Neural cell (in vitro differentiated cells): ENCODE data around the gene SIGLEC12.

Experiments
- EP300 ChIP-seq: fragments of 450-650 bp; conservative IDR thresholded peaks from 2 replicates; pipeline ENCODE4 v1.6.1; 2014; ENCODE audit warnings: antibody characterized with exemption, mild to moderate bottlenecking, moderate library complexity; ENCODE audit not compliant: poor library complexity, severe bottlenecking
- POLR2AphosphoS5 ChIP-seq: IDR thresholded peaks from 2 replicates; pipeline ENCODE4 v1.6.1; 2012
- TF ChIP-seq, protein P1 (sequence below): fragments of 450-650 bp; IDR thresholded peaks from 2 replicates; pipeline ENCODE4 v1.5.1; 2014; ENCODE audit warnings: antibody characterized with exemption, mild to moderate bottlenecking, moderate library complexity; ENCODE audit not compliant: poor library complexity, severe bottlenecking

DNA sequence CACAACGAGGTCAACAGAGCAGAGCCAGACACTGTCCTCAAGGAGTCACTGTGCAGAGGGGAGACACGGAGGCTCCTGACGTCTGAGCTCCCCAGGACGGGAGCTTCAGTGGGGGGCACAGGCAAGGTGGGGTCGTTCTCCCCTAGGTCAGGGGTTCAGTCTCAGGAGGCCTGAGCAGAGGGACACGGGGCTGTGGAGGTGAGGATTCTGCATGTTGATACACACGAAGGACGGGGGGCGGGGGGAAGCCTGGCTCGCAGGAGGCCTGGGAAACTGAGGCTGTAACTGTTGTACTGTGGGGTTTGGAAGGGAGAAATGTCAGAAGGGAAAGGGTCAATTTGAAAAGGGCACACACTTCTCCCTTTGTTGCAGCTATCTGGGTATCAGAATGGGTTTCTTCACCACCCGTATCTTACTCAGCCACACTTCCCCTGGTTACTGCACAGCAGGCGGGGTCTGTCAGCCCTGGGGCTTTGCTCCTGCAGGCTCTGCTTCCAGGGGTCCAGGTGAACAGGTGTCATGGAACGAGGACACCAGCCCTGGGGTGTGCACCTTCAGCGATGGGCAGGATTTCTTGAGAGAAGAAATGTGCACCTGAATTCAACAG is 42.6 kb downstream of the SIGLEC12 start:
- TF ChIP-seq, protein P1, sequence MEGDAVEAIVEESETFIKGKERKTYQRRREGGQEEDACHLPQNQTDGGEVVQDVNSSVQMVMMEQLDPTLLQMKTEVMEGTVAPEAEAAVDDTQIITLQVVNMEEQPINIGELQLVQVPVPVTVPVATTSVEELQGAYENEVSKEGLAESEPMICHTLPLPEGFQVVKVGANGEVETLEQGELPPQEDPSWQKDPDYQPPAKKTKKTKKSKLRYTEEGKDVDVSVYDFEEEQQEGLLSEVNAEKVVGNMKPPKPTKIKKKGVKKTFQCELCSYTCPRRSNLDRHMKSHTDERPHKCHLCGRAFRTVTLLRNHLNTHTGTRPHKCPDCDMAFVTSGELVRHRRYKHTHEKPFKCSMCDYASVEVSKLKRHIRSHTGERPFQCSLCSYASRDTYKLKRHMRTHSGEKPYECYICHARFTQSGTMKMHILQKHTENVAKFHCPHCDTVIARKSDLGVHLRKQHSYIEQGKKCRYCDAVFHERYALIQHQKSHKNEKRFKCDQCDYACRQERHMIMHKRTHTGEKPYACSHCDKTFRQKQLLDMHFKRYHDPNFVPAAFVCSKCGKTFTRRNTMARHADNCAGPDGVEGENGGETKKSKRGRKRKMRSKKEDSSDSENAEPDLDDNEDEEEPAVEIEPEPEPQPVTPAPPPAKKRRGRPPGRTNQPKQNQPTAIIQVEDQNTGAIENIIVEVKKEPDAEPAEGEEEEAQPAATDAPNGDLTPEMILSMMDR: no peak
- TF ChIP-seq EP300: no peak
- no peak for TF ChIP-seq POLR2AphosphoS5
